Stimulated activated effector memory CD8-positive, alpha-beta T cell treated with anti-CD3 and anti-CD28 coated beads, Interleukin-12 subunit alpha, Interleukin-12 subunit beta, amount 100 ng/mL, for 72 hours (primary cell): ENCODE data around the gene XRN2.
A peak's percentile ranks its signal among the peaks of the same experiment; 100 is the strongest.

ENCODE experiments used
- ATAC-seq: fragments of 150-1000 bp; cut with Tn5 transposase; 2 replicates; pipeline ENCODE4 v1.10.0; 2021
- DNase-seq, 2 donors: peaks; one replicate each; pipeline ENCODE4 v3.0.0; 2021 to 2022; ENCODE audit warnings: low spot score in 2 of 2
- H3K27ac Mint-ChIP-seq: one replicate; pipeline ENCODE4 v1.8.0; 2022; ENCODE audit warnings: mild to moderate bottlenecking, mixed read lengths
- H3K36me3 Mint-ChIP-seq: one replicate; pipeline ENCODE4 v1.8.0; 2022; ENCODE audit warnings: mild to moderate bottlenecking, mixed read lengths
- H3K4me1 Mint-ChIP-seq: one replicate; pipeline ENCODE4 v1.8.0; 2022; ENCODE audit warnings: mixed read lengths
- H3K4me3 Mint-ChIP-seq: one replicate; pipeline ENCODE4 v1.8.0; 2022; ENCODE audit warnings: mild to moderate bottlenecking, mixed read lengths
- H3K9me3 Mint-ChIP-seq: one replicate; pipeline ENCODE4 v1.8.0; 2022; ENCODE audit warnings: mixed read lengths

XRN2 gene

DNA sequence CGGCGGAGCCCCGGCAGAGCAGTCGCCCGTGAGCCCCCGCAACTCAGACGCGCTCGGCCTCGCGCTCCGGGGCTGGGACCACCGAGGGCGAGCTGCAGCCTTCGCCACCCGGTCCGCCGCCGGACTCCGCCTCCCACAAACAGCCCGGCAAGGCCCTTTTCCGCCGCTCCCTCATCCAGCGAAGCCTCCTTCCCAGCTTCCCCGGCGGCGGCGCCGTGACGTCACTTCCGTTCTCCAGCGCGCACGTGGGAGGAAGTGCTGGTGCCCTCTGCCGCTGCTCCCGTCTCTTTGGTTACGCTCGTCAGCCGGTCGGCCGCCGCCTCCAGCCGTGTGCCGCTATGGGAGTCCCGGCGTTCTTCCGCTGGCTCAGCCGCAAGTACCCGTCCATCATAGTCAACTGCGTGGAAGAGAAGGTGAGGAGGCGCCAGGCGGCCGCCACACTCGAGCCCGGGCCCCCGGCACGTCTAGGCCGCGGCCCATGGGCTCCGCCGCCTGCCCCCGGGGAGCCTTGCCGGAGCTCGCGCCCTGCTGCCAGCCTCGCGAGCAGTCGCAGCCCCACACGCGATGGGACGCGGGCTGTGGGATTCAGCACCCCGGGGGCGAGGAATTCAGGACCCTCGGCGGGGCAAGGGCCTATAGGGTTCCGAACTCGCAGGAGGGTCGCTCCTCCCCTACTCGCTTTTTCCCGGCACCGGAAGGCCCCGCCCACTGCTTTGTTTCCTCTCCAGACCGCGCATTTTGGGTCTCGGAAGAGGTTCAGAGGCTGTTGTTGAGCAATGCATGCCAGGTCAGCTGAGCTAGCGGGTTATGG lies at the start of gene XRN2:
XRN2 (plus strand) TSS at position 271 of the 811 bp plus-strand sequence; CDS start at position 339, 68 bp downstream.
- DNase-seq: peak; percentile 91 to 95
- Mint-ChIP-seq H3K27ac (peak within 1 kb of the TSS; percentile 98), H3K9me3 (no peaks in the 10 kb centered on the region), H3K4me3 (peak within 1 kb of the TSS; percentile 88), H3K36me3 (peaks cover 32% of the 10 kb centered on the region), H3K4me1 (peaks cover 27% of the 10 kb centered on the region)
- peak; percentile 91 for ATAC-seq

- H3K4me1 Mint-ChIP-seq: peaks cover under 1% of the 10 kb centered on the region
- DNase-seq (no peak), ATAC-seq (no peak)
- H3K27ac Mint-ChIP-seq: no peak overlapping the region
- no peak overlapping the region for H3K4me3 Mint-ChIP-seq
- no peaks in the 10 kb centered on the region for H3K36me3 Mint-ChIP-seq
- H3K9me3 Mint-ChIP-seq: no peaks in the 10 kb centered on the region
These were observed 45.9 kb upstream of the XRN2 start for GRCh38 chr20:21257192-21257591.

- Mint-ChIP-seq H3K27ac (no peak overlapping the region), H3K36me3 (no peaks in the 10 kb centered on the region), H3K9me3 (no peaks in the 10 kb centered on the region), H3K4me1 (no peaks in the 10 kb centered on the region), H3K4me3 (no peak overlapping the region)
- no peak for DNase-seq
- ATAC-seq: no peak
These were observed 44.7 kb upstream of the XRN2 start for GRCh38 chr20:21258411-21258810.

DNA sequence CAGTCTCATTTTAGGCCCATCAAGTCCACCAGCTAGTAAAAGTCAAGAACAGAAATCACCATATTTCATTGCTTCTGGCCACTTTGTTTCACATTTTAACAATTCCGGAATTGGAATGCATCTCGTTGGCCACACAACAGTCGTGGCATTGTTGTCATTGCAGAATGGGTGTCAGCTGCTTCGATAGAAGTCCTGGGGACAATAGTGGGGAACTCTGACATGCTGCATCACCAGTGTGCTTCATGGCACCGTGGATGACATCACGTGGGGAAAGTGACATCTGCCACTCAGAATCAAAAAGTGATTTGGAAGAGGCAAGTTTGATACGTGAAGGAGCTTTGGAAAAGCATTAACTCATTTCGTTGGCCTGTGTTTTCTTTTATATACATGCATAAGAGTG lies 43.8 kb upstream of the XRN2 start:
- no peak for DNase-seq
- H3K27ac Mint-ChIP-seq: no peak overlapping the region
- H3K36me3 Mint-ChIP-seq: no peaks in the 10 kb centered on the region
- no peak overlapping the region for H3K4me3 Mint-ChIP-seq
- no peaks in the 10 kb centered on the region for H3K4me1 Mint-ChIP-seq
- no peak for ATAC-seq
- H3K9me3 Mint-ChIP-seq: no peaks in the 10 kb centered on the region

- ATAC-seq (no peak), DNase-seq (no peak)
- Mint-ChIP-seq H3K4me1 (no peaks in the 10 kb centered on the region), H3K36me3 (no peaks in the 10 kb centered on the region), H3K27ac (no peak overlapping the region), H3K4me3 (no peak overlapping the region), H3K9me3 (no peaks in the 10 kb centered on the region)
These were observed 40.3 kb upstream of the XRN2 start for GRCh38 chr20:21262812-21263211.

- H3K4me1 Mint-ChIP-seq: no peaks in the 10 kb centered on the region
- no peak overlapping the region for H3K4me3 Mint-ChIP-seq
- DNase-seq: no peak
- H3K9me3 Mint-ChIP-seq: no peaks in the 10 kb centered on the region
- no peaks in the 10 kb centered on the region for H3K36me3 Mint-ChIP-seq
- no peak for ATAC-seq
- H3K27ac Mint-ChIP-seq: no peak overlapping the region
These were observed 37.6 kb upstream of the XRN2 start for GRCh38 chr20:21265261-21266190.

DNA sequence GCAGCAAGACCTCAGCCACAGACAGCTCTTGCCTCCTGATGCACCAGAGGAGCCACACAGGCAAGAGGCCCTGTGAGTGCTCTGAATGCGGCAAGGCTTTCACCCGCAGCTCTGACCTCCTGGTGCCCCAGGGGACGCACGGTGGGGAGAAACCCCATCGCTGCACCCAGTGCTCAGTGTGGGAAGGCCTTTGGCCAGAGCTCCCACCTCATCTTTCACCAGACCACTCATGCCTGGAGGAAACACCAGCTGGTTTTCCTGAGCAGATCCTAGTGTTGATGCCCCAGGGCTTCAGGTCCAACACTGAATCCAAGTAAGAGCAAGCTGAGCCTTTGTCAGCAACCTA lies 37.0 kb upstream of the XRN2 start:
- Mint-ChIP-seq H3K4me3 (no peak overlapping the region), H3K36me3 (no peaks in the 10 kb centered on the region), H3K9me3 (no peaks in the 10 kb centered on the region), H3K4me1 (no peaks in the 10 kb centered on the region), H3K27ac (no peak overlapping the region)
- DNase-seq (no peak), ATAC-seq (no peak)

GRCh38 chr20:21269772-21270171 lies 33.4 kb upstream of the XRN2 start:
- Mint-ChIP-seq H3K4me3 (no peak overlapping the region), H3K4me1 (no peaks in the 10 kb centered on the region), H3K36me3 (no peaks in the 10 kb centered on the region), H3K9me3 (no peaks in the 10 kb centered on the region), H3K27ac (no peak overlapping the region)
- DNase-seq (no peak), ATAC-seq (no peak)

DNA sequence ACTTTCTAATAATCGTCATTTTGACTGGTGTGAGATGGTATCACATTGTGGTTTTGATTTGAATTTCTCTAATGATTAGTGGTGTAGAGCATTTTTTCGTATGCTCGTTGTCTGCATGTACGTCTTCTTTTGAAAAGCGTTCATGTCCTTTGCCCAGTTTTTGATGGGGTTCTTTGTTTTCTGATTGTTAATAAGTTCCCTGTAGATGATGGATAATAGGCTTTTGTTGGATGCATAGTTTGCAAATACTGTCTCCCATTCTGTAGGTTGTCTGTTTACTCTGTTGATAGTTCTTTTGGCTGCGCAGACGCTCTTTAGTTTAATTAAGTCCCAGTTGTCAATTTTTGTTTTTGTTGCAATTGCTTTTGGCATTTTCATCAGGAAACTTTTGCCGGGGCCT lies 32.3 kb upstream of the XRN2 start:
- ATAC-seq: no peak

DNA sequence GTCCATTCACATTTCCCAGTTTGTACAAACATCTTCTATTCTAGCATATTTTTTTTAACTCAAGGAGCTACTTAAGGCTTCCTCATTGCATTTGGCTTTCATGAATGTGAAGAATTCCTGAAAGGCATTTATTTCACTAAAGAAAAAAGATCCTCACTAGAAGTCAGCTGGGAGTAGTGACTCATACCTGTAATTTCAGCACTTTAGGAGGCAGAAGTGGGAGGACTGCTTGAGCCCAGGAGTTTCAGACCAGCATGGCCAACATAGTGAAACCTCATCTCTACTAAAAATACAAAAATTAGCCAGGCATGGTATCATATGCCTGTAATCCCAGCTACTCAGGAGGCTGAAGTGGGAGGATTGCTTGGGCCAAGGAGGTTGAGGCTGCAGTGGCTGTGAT lies 30.9 kb upstream of the XRN2 start:
- H3K4me1 Mint-ChIP-seq: no peaks in the 10 kb centered on the region
- ATAC-seq (no peak), DNase-seq (no peak)
- no peaks in the 10 kb centered on the region for H3K9me3 Mint-ChIP-seq
- no peak overlapping the region for H3K27ac Mint-ChIP-seq
- H3K4me3 Mint-ChIP-seq: no peak overlapping the region
- no peaks in the 10 kb centered on the region for H3K36me3 Mint-ChIP-seq

More for the DNA sequence above, 32.3 kb upstream of the XRN2 start:
- no peaks in the 10 kb centered on the region for H3K36me3 Mint-ChIP-seq
- no peaks in the 10 kb centered on the region for H3K9me3 Mint-ChIP-seq
- H3K4me1 Mint-ChIP-seq: no peaks in the 10 kb centered on the region
- H3K27ac Mint-ChIP-seq: no peak overlapping the region
- no peak for DNase-seq
- H3K4me3 Mint-ChIP-seq: no peak overlapping the region

DNA sequence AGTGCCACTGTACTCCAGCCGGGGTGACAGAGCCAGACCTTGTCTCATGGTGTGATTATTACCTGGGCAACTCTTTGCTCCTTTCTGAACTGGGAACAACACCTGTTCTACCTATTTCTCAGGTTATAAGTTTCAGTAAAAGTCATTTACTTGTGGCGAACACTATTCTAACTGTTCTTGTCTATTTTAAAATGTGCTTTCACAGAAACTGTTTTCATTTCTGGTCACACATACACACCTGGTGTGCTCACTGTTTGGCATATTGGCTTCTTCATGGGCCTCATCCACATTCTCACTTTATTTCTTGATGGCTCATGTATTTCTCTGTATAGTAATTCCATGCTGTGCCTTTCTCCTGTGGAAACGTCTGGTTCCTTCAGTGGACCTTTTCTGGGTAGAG lies 30.5 kb upstream of the XRN2 start:
- Mint-ChIP-seq H3K4me1 (no peaks in the 10 kb centered on the region), H3K4me3 (no peak overlapping the region), H3K9me3 (no peaks in the 10 kb centered on the region), H3K27ac (no peak overlapping the region), H3K36me3 (no peaks in the 10 kb centered on the region)
- no peak for ATAC-seq
- DNase-seq: no peak

DNA sequence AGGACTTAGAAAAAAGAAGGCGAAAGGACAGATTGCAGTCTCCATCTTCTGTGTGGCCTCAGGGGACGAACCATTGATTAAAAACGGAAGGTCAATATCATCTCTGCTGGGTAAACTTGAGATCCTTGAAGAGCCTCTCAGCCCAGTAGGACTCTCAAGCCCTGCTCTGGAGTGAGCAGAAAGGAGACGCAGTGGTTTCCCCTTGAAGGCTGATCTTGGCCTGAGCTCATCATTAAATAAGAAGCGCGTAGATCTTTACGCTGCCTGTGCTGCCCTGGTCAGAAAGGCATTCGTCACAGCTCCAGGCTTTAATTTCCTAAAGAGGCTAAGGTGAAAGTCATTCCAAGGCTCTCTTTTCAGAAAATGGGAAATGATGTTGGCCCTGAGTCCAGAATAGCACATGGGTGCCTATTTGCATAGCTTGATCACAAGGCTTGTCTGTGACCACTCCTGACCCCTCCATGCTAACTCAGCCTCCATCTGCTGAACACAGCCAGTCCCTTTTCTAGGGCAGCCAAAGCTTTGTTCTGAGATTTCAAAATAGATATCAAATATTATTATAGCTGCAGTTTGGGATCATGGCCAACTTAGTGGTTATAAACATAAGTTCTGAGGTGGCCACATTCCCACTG lies 29.3 kb upstream of the XRN2 start:
- ATAC-seq: no peak
- DNase-seq: no peak
- H3K4me1 Mint-ChIP-seq: no peaks in the 10 kb centered on the region
- no peak overlapping the region for H3K4me3 Mint-ChIP-seq
- H3K27ac Mint-ChIP-seq: no peak overlapping the region
- H3K9me3 Mint-ChIP-seq: no peaks in the 10 kb centered on the region
- H3K36me3 Mint-ChIP-seq: no peaks in the 10 kb centered on the region

GRCh38 chr20:21278829-21279228 lies 24.3 kb upstream of the XRN2 start:
- no peak overlapping the region for H3K27ac Mint-ChIP-seq
- no peaks in the 10 kb centered on the region for H3K9me3 Mint-ChIP-seq
- no peak overlapping the region for H3K4me3 Mint-ChIP-seq

GRCh38 chr20:21279706-21280521 lies 23.2 kb upstream of the XRN2 start:
- ATAC-seq (no peak), DNase-seq (no peak)
- Mint-ChIP-seq H3K9me3 (no peaks in the 10 kb centered on the region), H3K4me3 (no peak overlapping the region), H3K4me1 (no peaks in the 10 kb centered on the region), H3K36me3 (no peaks in the 10 kb centered on the region), H3K27ac (no peak overlapping the region)

More at GRCh38 chr20:21278829-21279228, 24.3 kb upstream of the XRN2 start:
- ATAC-seq (no peak), DNase-seq (no peak)
- no peaks in the 10 kb centered on the region for H3K4me1 Mint-ChIP-seq
- H3K36me3 Mint-ChIP-seq: no peaks in the 10 kb centered on the region

- H3K4me3 Mint-ChIP-seq: no peak overlapping the region
- ATAC-seq (no peak), DNase-seq (no peak)
- H3K36me3 Mint-ChIP-seq: no peaks in the 10 kb centered on the region
- H3K9me3 Mint-ChIP-seq: no peaks in the 10 kb centered on the region
- no peaks in the 10 kb centered on the region for H3K4me1 Mint-ChIP-seq
- no peak overlapping the region for H3K27ac Mint-ChIP-seq
These were observed 22.6 kb upstream of the XRN2 start for GRCh38 chr20:21280522-21281016.
